Stimulated activated CD4-positive, alpha-beta T cell treated with anti-CD3 and anti-CD28 coated beads, Interleukin-2, amount 100 ng/mL, for 4 hours (primary cell): Measurements from ENCODE around the gene HAAO.
"Not testable (repeated sequence)": the region's sequence is repeated elsewhere in the genome, so short reads cannot be mapped to it uniquely, and the experiment has no call there.

Source experiments
- DNase-seq: peaks from one replicate; pipeline ENCODE4 v3.0.0-alpha.2; 2020; ENCODE audit warnings: low read depth

Gene HAAO

GRCh38 chr2:42744545-42745082 lies 47.8 kb downstream of the HAAO start:
- DNase-seq: no peak

GRCh38 chr2:42743659-42743990 lies 48.8 kb downstream of the HAAO start:
- no peak for DNase-seq

- no peak for DNase-seq
Measured at GRCh38 chr2:42742740-42743658, 49.4 kb downstream of the HAAO start.

- DNase-seq: no peak
Measured at GRCh38 chr2:42741140-42741539, 51.2 kb downstream of the HAAO start.

- no peak for DNase-seq
Measured at GRCh38 chr2:42736598-42737322, 55.6 kb downstream of the HAAO start.

GRCh38 chr2:42733852-42734251 lies 58.5 kb downstream of the HAAO start:
- no peak for DNase-seq

GRCh38 chr2:42731316-42731715 lies 61.1 kb downstream of the HAAO start:
- DNase-seq: not testable (repeated sequence)

GRCh38 chr2:42726680-42727079 lies 65.7 kb downstream of the HAAO start:
- no peak for DNase-seq

- no peak for DNase-seq
Measured at GRCh38 chr2:42725657-42726056, 66.7 kb downstream of the HAAO start.

GRCh38 chr2:42724886-42725285 lies 67.5 kb downstream of the HAAO start:
- no peak for DNase-seq

GRCh38 chr2:42723465-42723864 lies 68.9 kb downstream of the HAAO start:
- DNase-seq: no peak

GRCh38 chr2:42722320-42723190 lies 69.8 kb downstream of the HAAO start:
- DNase-seq: no peak

GRCh38 chr2:42721898-42722297 lies 70.5 kb downstream of the HAAO start:
- no peak for DNase-seq
